Fibroblast of pulmonary artery (primary cell): ENCODE data around the gene ADAMTS2.

Experiments used
- DNase-seq: peaks from one replicate; pipeline ENCODE4 v3.0.0-alpha.2; 2010; ENCODE audit warnings: low read depth
- H3K4me3 ChIP-seq: replicated peaks from 2 replicates; pipeline ENCODE4 v1.5.1; 2011; ENCODE audit warnings: low read depth, mild to moderate bottlenecking, control low read depth, low read length, moderate library complexity
- CTCF ChIP-seq: IDR thresholded peaks from 2 replicates; pipeline ENCODE4 v1.5.1; 2011; ENCODE audit warnings: mild to moderate bottlenecking, control low read depth, low read length, inconsistent platforms; ENCODE audit errors: missing control alignments

The ADAMTS2 gene

GRCh38 chr5:179184521-179185050 lies 160.7 kb downstream of the ADAMTS2 start:
- no peak for TF ChIP-seq CTCF
- no peak for DNase-seq

DNA sequence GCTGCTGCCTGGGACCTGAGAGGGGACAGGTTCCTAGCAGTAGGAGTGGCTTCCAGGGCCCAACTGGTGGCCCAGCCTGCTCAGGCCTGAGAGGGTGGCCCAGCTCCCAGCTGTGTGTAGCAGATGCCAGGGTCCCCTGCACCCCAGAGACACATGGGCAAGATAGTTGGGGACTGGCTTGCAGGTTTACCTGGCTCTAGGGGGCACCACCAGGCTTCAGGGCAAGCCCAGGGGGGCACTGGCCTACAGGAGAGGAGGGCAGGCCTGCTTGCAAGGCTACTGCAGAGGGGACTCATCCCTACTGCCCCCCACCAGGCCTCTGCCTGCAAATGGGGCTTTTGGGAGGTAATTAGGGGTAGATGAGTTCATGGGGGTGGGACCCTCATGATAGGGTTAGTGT lies 161.8 kb downstream of the ADAMTS2 start:
- DNase-seq = no peak
- TF ChIP-seq CTCF = no peak
- H3K4me3 ChIP-seq = no peak overlapping the region

More at GRCh38 chr5:179184521-179185050, 160.7 kb downstream of the ADAMTS2 start:
- H3K4me3 ChIP-seq = no peak overlapping the region

GRCh38 chr5:179182601-179183000 lies 162.7 kb downstream of the ADAMTS2 start:
- no peak for DNase-seq
- H3K4me3 ChIP-seq = no peak overlapping the region
- TF ChIP-seq CTCF = no peak

- no peak overlapping the region for H3K4me3 ChIP-seq
- TF ChIP-seq CTCF = no peak
- no peak for DNase-seq
Measured at GRCh38 chr5:179181988-179182387, 163.3 kb downstream of the ADAMTS2 start.

GRCh38 chr5:179180921-179181645 lies 164.2 kb downstream of the ADAMTS2 start:
- DNase-seq = no peak
- TF ChIP-seq CTCF = no peak

GRCh38 chr5:179180061-179180610 lies 165.1 kb downstream of the ADAMTS2 start:
- DNase-seq = no peak
- H3K4me3 ChIP-seq = no peak overlapping the region
- no peak for TF ChIP-seq CTCF

More at GRCh38 chr5:179180921-179181645, 164.2 kb downstream of the ADAMTS2 start:
- no peak overlapping the region for H3K4me3 ChIP-seq
